HL-60 (cell line): ENCODE results near the gene SEC31B.

Experiments used
- DNase-seq, 2 experiments: peaks; one replicate each; pipeline ENCODE4 v3.0.0-alpha.2; 2010 to 2020; ENCODE audit warnings: low read depth in 1 of 2, low spot score in 1 of 2
- H3K27ac ChIP-seq: fragments of 250-450 bp; sonication (Bioruptor Pico); replicated peaks from 2 replicates; pipeline ENCODE4 v1.5.1; 2020; ENCODE audit warnings: mild to moderate bottlenecking, moderate library complexity
- H3K27me3 ChIP-seq: fragments of 250-450 bp; sonication (Bioruptor Pico); 2 replicates; pipeline ENCODE4 v1.5.1; 2021; ENCODE audit warnings: mild to moderate bottlenecking, moderate library complexity; ENCODE audit not compliant: insufficient read depth, poor library complexity, severe bottlenecking
- H3K4me3 ChIP-seq: replicated peaks from 2 replicates; pipeline ENCODE4 v1.5.1; 2011; ENCODE audit warnings: mild to moderate bottlenecking, control low read depth, low read length; ENCODE audit not compliant: insufficient read depth
- GABPA ChIP-seq: IDR thresholded peaks from 2 replicates; pipeline ENCODE4 v1.6.1; 2012; ENCODE audit warnings: low read depth
- POLR2AphosphoS5 ChIP-seq: IDR thresholded peaks from 2 replicates; pipeline ENCODE4 v1.6.1; 2012; ENCODE audit warnings: low read depth
- REST ChIP-seq: IDR thresholded peaks from 2 replicates; pipeline ENCODE4 v1.6.1; 2012; ENCODE audit warnings: low read depth; ENCODE audit not compliant: insufficient replicate concordance
- SPI1 ChIP-seq: IDR thresholded peaks from 2 replicates; pipeline ENCODE4 v1.6.1; 2012; ENCODE audit warnings: low read depth, mild to moderate bottlenecking, borderline replicate concordance
- TF ChIP-seq, protein P1 (sequence below): IDR thresholded peaks from one replicate; pipeline ENCODE4 v1.5.1; 2011; ENCODE audit warnings: low read length, control low read depth, inconsistent platforms; ENCODE audit not compliant: insufficient read depth

Gene SEC31B

DNA sequence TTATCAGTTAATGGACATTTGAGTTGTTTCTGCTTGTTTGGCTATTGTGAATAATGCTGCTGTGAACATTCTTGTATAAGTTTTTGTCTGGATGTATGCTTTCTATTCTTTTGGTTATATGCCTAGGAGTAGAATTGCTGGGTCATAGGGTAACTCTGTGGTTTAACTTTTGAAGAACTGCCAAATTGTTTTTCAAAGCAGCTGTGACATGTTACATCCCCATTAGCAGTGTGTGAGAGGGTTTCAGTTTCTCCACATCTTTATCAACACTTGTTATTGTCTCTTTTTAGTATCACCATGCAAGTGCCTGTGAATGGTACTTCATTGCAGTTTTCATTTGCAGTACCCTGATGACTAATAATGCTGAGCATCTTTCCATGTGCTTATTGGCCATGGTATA, 12.1 kb upstream of the SEC31B start:
- TF ChIP-seq, protein P1, sequence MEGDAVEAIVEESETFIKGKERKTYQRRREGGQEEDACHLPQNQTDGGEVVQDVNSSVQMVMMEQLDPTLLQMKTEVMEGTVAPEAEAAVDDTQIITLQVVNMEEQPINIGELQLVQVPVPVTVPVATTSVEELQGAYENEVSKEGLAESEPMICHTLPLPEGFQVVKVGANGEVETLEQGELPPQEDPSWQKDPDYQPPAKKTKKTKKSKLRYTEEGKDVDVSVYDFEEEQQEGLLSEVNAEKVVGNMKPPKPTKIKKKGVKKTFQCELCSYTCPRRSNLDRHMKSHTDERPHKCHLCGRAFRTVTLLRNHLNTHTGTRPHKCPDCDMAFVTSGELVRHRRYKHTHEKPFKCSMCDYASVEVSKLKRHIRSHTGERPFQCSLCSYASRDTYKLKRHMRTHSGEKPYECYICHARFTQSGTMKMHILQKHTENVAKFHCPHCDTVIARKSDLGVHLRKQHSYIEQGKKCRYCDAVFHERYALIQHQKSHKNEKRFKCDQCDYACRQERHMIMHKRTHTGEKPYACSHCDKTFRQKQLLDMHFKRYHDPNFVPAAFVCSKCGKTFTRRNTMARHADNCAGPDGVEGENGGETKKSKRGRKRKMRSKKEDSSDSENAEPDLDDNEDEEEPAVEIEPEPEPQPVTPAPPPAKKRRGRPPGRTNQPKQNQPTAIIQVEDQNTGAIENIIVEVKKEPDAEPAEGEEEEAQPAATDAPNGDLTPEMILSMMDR = no peak
- no peak for DNase-seq
- no peaks in the 10 kb centered on the region for H3K27me3 ChIP-seq
- H3K4me3 ChIP-seq = no peak overlapping the region
- H3K27ac ChIP-seq = no peak overlapping the region

DNA sequence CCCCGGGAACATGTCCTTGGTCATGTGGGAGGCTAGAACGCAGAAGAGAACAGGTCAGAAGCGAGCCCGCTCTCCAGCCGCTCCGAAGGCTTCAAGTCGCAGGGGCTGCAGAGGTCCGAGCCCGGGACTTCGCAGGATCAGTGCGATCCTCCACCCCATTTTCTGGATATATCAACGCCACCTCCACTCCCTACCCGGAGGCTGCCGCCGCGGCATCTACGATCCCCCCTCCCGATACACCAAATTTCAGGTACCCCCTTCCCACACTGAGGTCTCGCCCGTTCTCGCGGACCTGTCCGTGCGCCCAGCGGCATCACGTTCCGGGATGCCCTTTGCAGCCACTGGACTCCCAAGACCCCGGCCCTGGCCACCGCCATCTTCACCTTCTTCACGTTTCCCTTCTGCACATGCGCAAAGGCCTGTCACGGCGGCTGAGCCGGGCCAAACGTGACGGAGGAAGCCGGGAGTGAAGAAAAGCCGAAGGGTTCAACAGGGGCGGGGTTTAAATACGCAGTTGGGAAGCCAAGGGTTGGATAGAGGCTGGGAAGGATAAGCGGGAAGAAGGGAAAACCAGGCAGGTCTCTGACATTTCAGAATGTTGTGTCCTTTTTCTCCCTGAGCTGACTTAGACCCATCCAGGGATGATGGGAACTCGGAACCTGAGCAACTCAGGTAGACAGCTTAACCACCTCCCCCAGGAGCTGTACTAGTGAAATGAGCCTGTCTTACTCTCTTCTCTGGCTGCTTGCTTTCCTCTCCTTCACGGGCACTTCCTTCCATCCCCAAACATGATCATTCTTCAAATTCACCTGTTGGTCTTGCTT, 10.0 kb upstream of the SEC31B start, which contains the start of gene NDUFB8:
Gene NDUFB8, minus strand, starts transcription at position 397 of the 824 bp plus-strand sequence. Its CDS starts 20 bp downstream, at position 377.
- peak within 1 kb of the TSS; percentile 96 for H3K4me3 ChIP-seq
- TF ChIP-seq REST (peak; percentile 45), POLR2AphosphoS5 (peak; percentile 78)
- TF ChIP-seq, protein P1 = no peak
- no peaks in the 10 kb centered on the region for H3K27me3 ChIP-seq
- DNase-seq = peak; percentile 70 to 92
- peak within 1 kb of the TSS; percentile 78 for H3K27ac ChIP-seq

- Histone ChIP-seq H3K27me3 (no peaks in the 10 kb centered on the region), H3K4me3 (peak overlapping the region; percentile 96), H3K27ac (peak overlapping the region; percentile 78)
- TF ChIP-seq, protein P1 = no peak
- TF ChIP-seq GABPA (no peak), REST (no peak), SPI1 (peak; percentile 52; the same call in 1 of the 2 replicates), POLR2AphosphoS5 (no peak)
- no peak for DNase-seq
Observed at GRCh38 chr10:100528921-100529474, 9.3 kb upstream of the SEC31B start.
